ENCODE measurements around the gene CNOT10. TPM values are rescaled to one million over a fixed set of nuclear protein-coding genes. Genes with fewer than 3 reads are reported as not detected.

Gene CNOT10
- total RNA-seq, 1 experiment from 2014 or later = 26.1 TPM

GRCh38 chr3:32815841-32816438, 131.0 kb downstream of the CNOT10 start:
- no peak overlapping the region for H3K4me3 ChIP-seq (ENCODE audit: low read depth in 2 of 2, low read length in 2 of 2)

GRCh38 chr3:32816439-32817256, 131.7 kb downstream of the CNOT10 start:
- Histone ChIP-seq H3K27me3 (ENCODE audit: control insufficient read depth, insufficient read depth, low read length) (no peaks in the 10 kb centered on the region; the same call in none of the 2 replicates), H3K9me3 (ENCODE audit: control insufficient read depth, insufficient read depth, low read depth, low read length) (no peaks in the 10 kb centered on the region), H3K36me3 (ENCODE audit: control insufficient read depth, insufficient read depth, low read length) (no peaks in the 10 kb centered on the region), H3K27ac (ENCODE audit: low read length) (no peak overlapping the region), H3K4me3 (ENCODE audit: low read depth in 2 of 2, low read length in 2 of 2) (peak overlapping the region; percentile 35 to 39), H3K4me1 (ENCODE audit: control insufficient read depth, insufficient read depth, low read length) (no peaks in the 10 kb centered on the region)
- TF ChIP-seq TCF7L2 (IDR thresholded peaks at IDR 0.05; ENCODE audit: low read depth, low read length) (no peak), POLR2AphosphoS5 (IDR thresholded peaks at IDR 0.05; ENCODE audit: low read depth, low read length) (no peak), SIN3A (IDR thresholded peaks at IDR 0.05; ENCODE audit: borderline replicate concordance, insufficient read depth, low read depth, low read length) (no peak)
- TF ChIP-seq, protein P1, sequence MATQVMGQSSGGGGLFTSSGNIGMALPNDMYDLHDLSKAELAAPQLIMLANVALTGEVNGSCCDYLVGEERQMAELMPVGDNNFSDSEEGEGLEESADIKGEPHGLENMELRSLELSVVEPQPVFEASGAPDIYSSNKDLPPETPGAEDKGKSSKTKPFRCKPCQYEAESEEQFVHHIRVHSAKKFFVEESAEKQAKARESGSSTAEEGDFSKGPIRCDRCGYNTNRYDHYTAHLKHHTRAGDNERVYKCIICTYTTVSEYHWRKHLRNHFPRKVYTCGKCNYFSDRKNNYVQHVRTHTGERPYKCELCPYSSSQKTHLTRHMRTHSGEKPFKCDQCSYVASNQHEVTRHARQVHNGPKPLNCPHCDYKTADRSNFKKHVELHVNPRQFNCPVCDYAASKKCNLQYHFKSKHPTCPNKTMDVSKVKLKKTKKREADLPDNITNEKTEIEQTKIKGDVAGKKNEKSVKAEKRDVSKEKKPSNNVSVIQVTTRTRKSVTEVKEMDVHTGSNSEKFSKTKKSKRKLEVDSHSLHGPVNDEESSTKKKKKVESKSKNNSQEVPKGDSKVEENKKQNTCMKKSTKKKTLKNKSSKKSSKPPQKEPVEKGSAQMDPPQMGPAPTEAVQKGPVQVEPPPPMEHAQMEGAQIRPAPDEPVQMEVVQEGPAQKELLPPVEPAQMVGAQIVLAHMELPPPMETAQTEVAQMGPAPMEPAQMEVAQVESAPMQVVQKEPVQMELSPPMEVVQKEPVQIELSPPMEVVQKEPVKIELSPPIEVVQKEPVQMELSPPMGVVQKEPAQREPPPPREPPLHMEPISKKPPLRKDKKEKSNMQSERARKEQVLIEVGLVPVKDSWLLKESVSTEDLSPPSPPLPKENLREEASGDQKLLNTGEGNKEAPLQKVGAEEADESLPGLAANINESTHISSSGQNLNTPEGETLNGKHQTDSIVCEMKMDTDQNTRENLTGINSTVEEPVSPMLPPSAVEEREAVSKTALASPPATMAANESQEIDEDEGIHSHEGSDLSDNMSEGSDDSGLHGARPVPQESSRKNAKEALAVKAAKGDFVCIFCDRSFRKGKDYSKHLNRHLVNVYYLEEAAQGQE (IDR thresholded peaks at IDR 0.05; ENCODE audit: insufficient read depth in 1 of 2, low read depth in 2 of 2, low read length in 1 of 2) = no peak
- TF ChIP-seq, protein P2, sequence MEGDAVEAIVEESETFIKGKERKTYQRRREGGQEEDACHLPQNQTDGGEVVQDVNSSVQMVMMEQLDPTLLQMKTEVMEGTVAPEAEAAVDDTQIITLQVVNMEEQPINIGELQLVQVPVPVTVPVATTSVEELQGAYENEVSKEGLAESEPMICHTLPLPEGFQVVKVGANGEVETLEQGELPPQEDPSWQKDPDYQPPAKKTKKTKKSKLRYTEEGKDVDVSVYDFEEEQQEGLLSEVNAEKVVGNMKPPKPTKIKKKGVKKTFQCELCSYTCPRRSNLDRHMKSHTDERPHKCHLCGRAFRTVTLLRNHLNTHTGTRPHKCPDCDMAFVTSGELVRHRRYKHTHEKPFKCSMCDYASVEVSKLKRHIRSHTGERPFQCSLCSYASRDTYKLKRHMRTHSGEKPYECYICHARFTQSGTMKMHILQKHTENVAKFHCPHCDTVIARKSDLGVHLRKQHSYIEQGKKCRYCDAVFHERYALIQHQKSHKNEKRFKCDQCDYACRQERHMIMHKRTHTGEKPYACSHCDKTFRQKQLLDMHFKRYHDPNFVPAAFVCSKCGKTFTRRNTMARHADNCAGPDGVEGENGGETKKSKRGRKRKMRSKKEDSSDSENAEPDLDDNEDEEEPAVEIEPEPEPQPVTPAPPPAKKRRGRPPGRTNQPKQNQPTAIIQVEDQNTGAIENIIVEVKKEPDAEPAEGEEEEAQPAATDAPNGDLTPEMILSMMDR (IDR thresholded peaks at IDR 0.05) = no peak
- no peak for ATAC-seq
- CTCF ChIA-PET = no interaction called here
- intact Hi-C loops (cut with micrococcal nuclease; ENCODE audit: unreplicated experiment) (no loop called here), in situ Hi-C loops (cut with HindIII; ENCODE audit: low pct_unique_long_range_greater_than_20kb, low sequenced_read_pairs) (no loop called here)
- DNase-seq (ENCODE audit: low read depth, low spot score) = no peak
- POLR2A ChIA-PET = no interaction called here
- BruUV-seq (replicated peaks) = no TSS peak

More at GRCh38 chr3:32815841-32816438, 131.0 kb downstream of the CNOT10 start:
- TF ChIP-seq POLR2AphosphoS5 (IDR thresholded peaks at IDR 0.05; ENCODE audit: low read depth, low read length) (no peak), SIN3A (IDR thresholded peaks at IDR 0.05; ENCODE audit: borderline replicate concordance, insufficient read depth, low read depth, low read length) (no peak), TCF7L2 (IDR thresholded peaks at IDR 0.05; ENCODE audit: low read depth, low read length) (no peak)
- TF ChIP-seq, protein P2 (IDR thresholded peaks at IDR 0.05) = no peak
- TF ChIP-seq, protein P1 (IDR thresholded peaks at IDR 0.05; ENCODE audit: insufficient read depth in 1 of 2, low read depth in 2 of 2, low read length in 1 of 2) = no peak
- Histone ChIP-seq H3K36me3 (ENCODE audit: control insufficient read depth, insufficient read depth, low read length) (no peaks in the 10 kb centered on the region), H3K9me3 (ENCODE audit: control insufficient read depth, insufficient read depth, low read depth, low read length) (no peaks in the 10 kb centered on the region), H3K27ac (ENCODE audit: low read length) (no peak overlapping the region), H3K27me3 (ENCODE audit: control insufficient read depth, insufficient read depth, low read length) (no peaks in the 10 kb centered on the region; the same call in none of the 2 replicates), H3K4me1 (ENCODE audit: control insufficient read depth, insufficient read depth, low read length) (no peaks in the 10 kb centered on the region)
- DNase-seq (ENCODE audit: low read depth, low spot score) (no peak), ATAC-seq (no peak)
- intact Hi-C loops (cut with micrococcal nuclease; ENCODE audit: unreplicated experiment) = no loop called here
- ChIA-PET CTCF (no interaction called here), POLR2A (no interaction called here)
- in situ Hi-C loops (cut with HindIII; ENCODE audit: low pct_unique_long_range_greater_than_20kb, low sequenced_read_pairs) = no loop called here
- no TSS peak for BruUV-seq (replicated peaks)

All from Panc1 (cell line).